Daoy (cell line): ENCODE results near the gene DTNB. TPM values are rescaled to one million over a fixed set of nuclear protein-coding genes. Genes with fewer than 3 reads are reported as not detected.

Experiments used
- DNase-seq: peaks from one replicate; pipeline ENCODE4 v3.0.0-alpha.2; 2015; ENCODE audit warnings: low read depth
- total RNA-seq: library from RNA; depleted of rRNA; stranded (reverse); fragments of >200 nt; shearing (Covaris generic); gene quantifications from 2 replicates; pipeline ENCODE4 v1.2.3, GENCODE V29; 2014

The DTNB gene
- total RNA-seq, 1 experiment from 2014 or later, result 5.0 TPM

- DNase-seq, result no peak
These were observed 168.2 kb downstream of the DTNB start for GRCh38 chr2:25505182-25505581.

GRCh38 chr2:25504266-25504665 is 169.1 kb downstream of the DTNB start:
- no peak for DNase-seq

GRCh38 chr2:25499157-25499556 is 174.2 kb downstream of the DTNB start:
- DNase-seq, result no peak

DNA sequence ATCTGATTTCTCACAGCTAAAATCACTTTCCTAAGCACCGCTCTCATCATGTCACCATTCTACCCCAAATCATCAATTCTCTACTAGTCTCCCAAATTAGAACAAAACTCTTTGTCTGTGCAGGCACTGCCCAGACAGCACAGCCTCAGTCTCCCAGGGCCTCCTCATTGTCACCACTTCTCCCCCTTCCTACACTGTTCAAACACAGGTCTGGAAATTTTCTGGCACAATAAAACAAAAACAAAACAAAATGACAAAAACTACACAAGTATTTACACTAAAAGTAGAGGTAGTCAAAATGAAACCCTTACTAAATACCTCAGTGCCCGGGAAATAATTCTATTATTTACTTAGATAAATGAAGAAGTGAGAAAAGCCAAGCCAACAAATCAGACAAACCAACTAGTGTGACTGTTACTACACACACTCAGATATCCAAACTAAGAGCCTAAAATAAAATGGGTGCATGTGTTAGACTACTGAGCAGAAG is 175.4 kb downstream of the DTNB start:
- DNase-seq, result no peak

- DNase-seq, result no peak
These were observed 176.0 kb downstream of the DTNB start for GRCh38 chr2:25497229-25497917.

- DNase-seq, result no peak
These were observed 178.8 kb downstream of the DTNB start for GRCh38 chr2:25494616-25495015.

DNA sequence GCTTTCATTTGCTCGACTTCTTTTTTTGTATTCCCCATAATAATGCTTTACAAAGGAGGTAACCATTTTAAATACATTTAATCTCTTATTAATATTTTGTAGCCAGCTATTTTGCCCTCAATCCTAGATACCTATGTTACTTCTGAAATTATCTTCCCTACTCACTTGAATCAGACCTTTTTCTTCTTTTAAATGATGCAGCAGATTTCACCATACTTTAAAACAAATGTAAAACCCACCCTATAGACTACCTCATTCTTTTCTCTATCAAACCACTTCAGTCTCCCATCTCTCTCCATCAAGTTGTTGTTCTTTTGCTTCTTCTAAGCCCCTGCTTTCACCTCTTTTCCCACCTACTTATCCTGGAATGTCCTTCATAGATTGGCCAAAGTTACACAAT is 180.2 kb downstream of the DTNB start:
- no peak for DNase-seq

DNA sequence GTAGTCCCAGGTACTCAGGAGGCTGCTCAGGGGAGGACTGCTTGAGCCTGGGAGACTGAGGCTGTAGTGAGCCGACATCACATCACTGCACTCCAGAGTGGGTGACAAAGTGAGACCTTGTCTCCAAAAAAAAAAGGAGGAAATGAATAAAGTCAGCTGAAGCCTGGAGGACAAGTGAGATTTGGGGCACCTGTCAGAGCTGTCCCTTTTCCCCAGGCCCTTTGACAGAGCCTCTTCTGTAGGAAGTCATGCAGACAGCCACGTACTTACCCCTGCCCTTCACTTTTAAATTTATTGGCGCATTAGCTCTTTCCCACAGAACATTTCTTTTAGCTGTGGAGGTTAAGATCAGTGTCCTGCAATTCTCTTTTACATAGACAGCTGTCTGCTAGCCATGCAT is 180.7 kb downstream of the DTNB start:
- DNase-seq, result no peak

DNA sequence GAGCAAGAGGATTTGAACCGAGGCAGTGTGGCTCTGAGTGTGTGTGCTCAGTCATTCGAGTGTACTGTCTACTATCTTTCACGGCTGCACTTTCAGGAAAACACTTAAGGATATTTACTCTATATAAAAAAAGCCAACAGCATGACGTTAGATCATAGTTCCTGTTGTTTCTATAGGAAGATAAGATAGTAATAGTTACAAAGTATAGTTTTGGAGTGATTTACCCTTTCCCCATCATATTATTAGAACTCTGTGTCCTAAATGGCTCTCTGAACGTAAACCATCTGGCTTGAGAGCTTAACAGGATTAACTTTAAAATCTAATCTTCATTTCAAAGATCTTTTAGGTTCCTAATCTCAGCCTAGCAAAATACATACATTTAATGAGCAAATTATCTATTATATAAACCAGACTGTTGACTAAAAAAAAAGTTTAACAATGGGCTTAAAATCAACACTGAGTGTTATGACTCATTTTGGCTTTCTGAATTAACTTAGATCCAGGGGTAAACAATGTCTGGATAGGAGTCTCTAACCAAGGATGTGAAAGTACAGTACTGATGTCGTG is 181.3 kb downstream of the DTNB start:
- peak; percentile 27 for DNase-seq

DNA sequence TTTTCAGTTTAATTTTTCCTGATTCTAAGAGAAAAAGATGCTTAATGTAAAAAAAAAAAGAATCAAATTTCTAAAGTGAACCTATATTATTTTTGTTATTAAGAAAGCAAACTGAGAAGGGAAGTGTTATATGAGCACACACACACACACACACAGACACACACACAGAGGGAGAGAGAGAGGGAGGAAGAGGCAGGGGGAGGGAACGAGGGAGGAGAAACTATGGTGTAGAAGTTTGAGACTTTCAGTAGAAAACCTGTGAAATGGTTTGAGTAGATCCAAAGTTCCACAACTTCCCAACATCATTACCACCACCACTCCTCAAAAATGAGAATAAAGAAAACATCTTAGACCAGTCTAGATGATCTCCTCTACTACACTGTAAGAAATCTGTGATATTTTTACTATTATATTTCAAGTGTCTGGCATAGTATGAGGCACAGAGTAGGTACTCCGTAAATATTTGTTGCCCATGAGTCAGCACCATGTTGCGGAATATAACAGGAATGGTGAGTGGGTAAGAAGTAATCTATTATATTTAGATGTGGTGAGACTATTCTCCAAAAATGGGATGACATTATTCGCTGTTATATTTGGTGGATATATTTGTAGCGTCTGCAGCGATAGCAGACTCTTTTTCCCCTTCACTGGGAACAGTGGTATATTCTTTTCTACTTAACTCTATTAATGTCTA is 182.2 kb downstream of the DTNB start:
- DNase-seq, result no peak

DNA sequence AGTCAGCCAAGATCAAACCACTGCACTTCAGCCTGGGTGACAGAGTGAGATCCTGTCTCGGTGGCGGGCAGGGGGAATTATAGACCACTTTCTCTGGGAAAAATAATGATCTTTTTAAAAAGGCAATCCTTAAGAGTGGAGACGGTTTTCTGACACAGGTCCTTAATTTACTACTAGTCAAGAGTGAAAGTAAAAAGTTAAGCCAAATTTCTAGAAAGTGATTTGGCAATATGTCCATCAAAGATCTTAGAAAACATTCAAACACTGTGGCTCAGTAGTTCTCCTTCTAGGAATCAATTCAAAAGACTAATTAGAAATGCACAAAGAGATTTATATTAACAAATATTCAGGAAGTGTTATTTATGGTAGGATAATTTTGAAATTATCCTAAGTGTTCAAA is 183.2 kb downstream of the DTNB start:
- no peak for DNase-seq

DNA sequence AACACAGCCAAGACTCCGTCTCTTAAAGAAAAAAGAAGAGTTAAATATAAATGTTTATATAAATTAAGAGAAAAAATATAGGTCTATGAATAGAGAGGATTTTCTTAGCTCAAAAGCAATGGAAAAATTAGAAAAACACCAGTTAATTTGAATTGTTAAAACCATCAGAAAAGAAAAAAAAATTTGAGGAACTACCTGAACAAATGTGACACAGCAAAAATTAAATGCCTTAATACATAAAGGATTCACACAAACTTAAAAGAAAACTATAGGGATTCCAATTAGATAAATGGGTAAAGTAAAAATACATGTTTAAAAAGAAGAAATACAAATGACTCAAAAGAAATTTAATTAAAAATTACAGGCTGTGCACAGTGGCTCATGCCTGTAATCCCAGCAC is 183.7 kb downstream of the DTNB start:
- DNase-seq, result no peak

- no peak for DNase-seq
These were observed 189.6 kb downstream of the DTNB start for GRCh38 chr2:25483607-25484266.

GRCh38 chr2:25482341-25482740 is 191.0 kb downstream of the DTNB start:
- no peak for DNase-seq

DNA sequence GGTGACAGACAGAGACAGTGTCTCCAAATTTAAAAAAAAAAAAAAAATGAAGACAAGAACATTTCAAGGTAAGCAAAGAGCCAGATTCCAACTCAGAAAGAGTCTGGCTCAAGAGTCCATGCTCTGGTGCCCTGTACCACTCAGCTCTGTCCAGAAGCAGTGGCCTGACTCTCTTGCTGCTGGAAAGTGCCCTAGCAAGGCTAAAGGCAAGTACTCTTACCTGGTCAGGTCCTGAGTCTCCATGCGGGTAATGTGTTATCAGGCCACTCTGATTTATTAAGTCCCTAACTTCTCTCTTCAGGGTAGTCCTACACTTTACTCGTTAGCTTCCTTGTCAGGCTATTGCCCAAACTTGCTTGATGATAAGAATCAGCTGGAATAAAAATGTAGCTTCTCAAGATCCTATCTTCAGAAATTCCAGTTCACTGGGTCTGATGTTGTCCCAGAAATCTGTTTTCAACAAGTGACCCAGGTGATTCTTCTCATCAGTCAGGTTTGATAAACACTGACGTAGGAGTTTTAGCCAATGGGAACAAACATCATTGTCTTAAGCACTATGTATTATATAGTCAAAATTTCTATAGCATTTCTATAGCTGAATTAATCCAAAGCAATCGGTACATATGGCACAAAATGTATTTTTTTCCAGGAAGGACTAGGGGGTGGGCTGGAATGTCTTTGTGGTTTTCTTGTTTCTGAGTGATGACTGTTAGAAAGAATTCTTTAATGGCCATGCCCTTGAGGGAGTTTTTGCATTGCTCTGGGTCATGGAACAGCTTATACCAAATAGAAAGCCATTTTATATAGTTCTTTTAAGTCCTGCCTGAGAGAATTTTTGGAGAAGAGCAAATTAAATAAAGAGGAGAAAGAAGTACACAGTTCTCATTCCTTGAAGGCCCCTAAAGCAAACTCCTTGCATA is 191.7 kb downstream of the DTNB start:
- peak; percentile 44 for DNase-seq

- no peak for DNase-seq
These were observed 192.8 kb downstream of the DTNB start for GRCh38 chr2:25480561-25480960.

GRCh38 chr2:25479761-25480160 is 193.6 kb downstream of the DTNB start:
- DNase-seq, result no peak

- no peak for DNase-seq
These were observed 194.6 kb downstream of the DTNB start for GRCh38 chr2:25478736-25479135.

DNA sequence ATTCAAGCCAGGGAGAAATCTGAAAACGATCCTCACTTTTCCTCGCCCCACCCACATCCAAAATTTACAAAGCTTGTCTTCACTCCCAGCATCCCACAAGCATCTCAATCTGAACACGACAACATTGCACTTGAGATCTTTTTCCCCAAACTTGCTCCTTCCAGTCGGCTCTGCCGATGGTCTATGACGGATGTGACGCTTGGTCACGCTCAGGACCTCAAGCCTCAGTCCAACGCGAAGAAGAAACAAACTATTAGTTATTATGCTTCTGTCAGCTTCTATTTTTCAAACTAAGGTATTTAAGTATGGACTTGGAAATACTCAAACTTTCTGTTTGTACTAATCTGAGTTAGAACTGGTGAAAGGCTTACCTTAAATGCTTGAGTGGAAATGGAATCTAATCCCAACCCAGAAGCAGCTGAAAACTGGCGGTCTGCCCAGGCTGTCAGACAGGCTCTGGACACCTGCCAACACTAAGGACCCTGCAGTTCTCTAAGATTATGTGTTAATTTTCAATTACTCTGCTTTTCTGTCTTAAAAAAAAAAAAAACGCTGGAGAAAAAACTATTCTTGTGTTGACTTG is 199.5 kb downstream of the DTNB start:
- DNase-seq, result peak; percentile 53

GRCh38 chr2:25473131-25473530 is 200.2 kb downstream of the DTNB start:
- DNase-seq, result no peak

- no peak for DNase-seq
These were observed 202.6 kb downstream of the DTNB start for GRCh38 chr2:25470806-25471205.
